Measurements from ENCODE around the gene C5.
A peak's percentile ranks its signal among the peaks of the same experiment; 100 is the strongest.
"Not testable (repeated sequence)": the region's sequence is repeated elsewhere in the genome, so short reads cannot be mapped to it uniquely, and the experiment has no call there.

C5 gene

DNA sequence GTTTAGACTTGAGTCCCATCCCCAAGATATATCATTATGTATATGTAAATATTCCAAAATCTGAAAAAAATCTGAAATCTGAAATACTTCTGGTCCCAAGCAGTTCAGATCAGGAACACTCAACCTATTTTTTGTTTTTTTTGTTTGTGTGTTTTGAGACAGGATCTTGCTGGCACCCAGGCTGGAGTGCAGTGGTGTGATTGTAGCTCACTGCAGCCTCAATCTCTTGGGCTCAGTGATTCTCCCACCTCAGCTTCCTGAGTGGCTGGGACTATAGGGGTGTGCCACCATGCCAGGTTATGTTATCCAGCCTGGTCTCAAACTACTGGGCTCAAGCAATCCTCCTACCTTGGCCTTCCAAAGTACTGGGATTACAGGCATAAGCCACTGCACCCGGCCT is 72.8 kb downstream of the C5 start:
- no peak for DNase-seq

DNA sequence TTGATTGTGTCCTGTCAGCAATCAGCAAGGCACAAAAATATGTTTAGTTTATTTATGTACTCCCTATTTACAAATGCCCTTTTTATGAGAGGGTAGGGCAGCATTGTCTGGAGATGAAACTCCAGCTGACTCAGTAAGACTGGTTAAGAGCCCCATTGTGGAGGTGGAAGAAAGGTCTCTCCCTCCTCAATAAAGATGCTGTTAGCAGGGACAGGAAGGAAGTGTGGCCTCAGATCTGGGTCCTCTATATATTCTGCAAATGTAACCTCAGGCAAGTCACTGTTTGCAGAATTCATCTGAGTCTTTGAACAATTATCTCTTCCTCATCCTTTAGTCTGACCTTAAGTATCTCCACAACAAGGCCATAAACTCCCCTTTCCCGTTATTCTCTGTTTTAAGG is 75.2 kb downstream of the C5 start:
- peak; percentile 20 to 27 for DNase-seq

- no peak for DNase-seq
Observed at GRCh38 chr9:120974181-120974580, 75.9 kb downstream of the C5 start.

DNA sequence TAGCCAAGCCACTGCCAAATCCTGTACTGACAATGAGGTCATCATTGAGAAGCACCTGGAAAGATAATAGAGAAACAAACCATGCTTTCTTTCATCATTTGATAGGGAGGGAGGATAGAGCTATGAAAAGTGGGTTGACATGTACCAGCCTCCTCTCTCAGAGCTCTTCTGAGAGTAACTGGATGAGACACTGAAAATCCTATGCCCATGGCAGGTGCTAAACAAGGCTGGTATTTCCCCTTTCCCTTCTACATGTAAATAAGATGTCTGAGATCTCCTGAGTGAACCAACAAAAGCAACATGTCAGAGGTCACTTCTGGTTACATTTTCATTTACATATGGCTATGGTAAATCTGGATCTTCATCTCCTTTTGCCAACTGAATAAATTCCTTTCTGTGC is 78.1 kb downstream of the C5 start:
- DNase-seq = no peak

DNA sequence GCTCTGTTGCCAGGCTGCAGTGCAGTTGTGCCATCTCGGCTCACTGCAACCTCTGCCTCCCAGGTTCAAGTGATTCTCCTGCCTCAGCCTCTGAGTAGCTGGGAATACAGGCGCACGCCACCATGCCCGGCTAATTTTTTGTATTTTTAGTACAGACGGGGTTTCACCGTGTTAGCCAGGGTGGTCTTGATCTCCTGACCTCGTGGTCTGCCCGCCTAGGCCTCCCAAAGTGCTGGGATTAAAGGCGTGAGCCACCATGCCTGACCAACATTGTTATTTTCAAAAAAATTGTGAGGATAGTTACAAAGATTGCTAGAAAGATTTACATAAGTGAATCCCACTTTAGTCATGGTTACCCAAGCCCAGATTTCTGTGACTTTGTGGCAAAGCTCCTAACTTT is 78.6 kb downstream of the C5 start:
- not testable (repeated sequence) for DNase-seq

DNA sequence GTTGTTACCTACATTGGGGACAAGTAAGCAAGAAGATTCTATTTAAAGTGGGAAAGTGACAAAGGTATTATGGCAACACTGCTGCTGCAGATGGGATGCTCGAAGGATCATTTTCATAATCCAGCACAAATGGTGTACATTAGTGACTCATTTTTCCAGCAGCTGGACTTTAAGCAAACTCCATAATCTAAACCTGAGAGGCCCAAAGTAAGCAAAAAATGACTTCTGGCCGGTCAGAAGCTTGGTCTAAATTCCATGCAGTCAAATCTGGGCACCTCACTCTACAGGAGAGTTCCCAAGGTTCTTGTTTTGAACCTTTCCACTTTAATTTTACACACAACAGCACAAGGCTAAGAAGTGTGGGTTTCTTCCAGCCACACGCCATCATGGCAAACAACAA is 79.8 kb downstream of the C5 start:
- no peak for DNase-seq

GRCh38 chr9:120966013-120966369 is 84.1 kb downstream of the C5 start:
- no peak for DNase-seq

DNA sequence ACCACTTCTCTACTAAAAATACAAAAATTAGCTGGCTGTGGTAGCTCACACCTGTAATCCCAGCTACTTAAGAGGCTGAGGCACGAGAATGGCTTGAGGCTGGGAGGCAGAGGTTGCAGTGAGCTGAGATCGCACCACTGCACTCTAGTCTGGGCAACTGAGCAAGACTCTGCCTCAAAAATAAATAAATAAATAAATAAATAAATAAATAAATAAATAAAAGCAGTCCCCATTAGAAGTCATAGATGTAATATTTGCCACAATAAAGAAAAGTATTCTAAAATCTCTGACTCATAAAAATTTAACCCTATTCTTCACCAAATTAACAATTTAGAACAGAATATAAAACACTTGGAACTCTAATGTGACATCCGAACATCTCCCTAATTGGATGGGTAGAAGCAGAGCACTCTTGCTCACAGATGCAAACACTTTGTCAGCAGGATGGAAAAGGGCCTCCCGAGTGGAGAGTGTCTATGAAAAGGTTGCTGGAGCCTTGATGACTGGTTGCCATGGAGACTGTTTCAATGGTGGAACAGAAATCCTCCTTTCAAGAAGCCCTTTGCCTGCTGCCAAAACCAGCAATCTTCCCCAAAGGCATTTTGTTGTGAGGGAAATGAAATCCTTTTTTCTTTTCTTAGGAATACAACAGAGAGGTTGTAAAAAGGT is 84.6 kb downstream of the C5 start:
- DNase-seq = no peak

DNA sequence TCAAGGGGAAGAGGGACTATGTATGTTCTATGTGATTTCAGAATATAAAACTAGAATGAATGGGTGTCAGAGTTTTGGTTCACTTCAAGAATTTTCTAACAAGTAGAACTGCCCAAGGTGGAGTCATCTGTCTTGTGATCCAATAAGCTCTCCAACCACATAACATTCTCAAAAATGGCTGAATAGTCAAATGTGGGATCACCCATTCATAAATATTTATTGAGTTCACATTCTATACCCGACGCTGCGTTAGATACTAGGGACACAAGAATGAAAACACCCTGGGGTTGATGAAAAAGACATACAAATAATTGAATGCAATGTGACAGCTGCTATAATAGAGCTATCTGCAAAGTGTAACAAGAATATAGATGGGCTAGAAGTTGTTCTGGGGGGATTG is 88.1 kb downstream of the C5 start:
- no peak for DNase-seq

- DNase-seq = no peak
Observed at GRCh38 chr9:120960001-120960400, 90.1 kb downstream of the C5 start.

DNA sequence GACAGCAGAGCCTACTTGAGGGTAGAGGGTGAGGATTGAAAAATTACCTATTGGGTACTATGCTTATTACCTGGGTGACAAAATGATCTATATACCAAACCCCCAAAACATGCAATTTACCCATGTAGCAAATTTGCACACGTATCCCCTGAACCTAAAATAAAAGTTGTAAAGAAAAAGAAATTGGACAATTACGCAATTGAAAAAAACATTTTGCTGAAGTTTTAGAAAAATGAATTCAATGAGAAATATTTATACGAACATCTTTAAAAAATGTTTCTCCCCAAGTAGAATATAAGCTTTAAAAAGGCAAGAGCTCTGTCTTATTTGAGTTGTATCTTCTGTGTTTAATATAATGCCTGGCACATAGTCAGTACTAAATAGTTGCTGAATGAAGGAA is 93.2 kb downstream of the C5 start:
- no peak for DNase-seq

DNA sequence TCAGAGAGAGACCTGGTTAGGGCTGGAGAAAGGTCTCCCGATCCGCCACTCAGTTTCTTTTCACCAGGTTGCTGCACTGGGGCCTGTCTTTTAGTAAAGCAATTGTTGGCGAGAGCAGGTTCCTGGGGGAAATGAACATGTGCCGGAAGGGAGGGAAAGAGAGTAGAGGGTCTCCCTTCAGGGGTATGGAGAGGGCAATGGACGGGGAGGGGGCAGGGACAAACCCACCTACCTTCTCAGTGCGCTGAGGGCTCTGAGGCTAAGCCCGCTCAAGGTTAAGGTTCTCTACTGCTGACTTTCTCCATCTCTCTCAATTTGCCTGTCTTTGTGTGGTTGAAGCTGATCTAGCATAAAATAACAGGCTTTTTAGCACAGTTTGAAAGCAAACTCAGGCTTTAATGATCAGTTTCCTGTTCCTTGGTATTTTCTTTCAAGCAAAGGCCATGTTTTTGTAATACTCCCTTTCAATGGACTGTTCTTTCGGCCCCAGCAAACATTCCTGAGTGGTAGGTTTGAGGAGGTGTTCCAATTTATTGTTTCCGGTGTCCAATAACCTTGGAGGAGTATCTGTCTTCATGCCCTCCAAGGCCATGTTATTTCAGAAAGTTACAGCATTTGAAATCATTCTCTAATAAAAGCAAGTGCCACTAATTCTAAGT is 98.0 kb downstream of the C5 start:
- DNase-seq = no peak

DNA sequence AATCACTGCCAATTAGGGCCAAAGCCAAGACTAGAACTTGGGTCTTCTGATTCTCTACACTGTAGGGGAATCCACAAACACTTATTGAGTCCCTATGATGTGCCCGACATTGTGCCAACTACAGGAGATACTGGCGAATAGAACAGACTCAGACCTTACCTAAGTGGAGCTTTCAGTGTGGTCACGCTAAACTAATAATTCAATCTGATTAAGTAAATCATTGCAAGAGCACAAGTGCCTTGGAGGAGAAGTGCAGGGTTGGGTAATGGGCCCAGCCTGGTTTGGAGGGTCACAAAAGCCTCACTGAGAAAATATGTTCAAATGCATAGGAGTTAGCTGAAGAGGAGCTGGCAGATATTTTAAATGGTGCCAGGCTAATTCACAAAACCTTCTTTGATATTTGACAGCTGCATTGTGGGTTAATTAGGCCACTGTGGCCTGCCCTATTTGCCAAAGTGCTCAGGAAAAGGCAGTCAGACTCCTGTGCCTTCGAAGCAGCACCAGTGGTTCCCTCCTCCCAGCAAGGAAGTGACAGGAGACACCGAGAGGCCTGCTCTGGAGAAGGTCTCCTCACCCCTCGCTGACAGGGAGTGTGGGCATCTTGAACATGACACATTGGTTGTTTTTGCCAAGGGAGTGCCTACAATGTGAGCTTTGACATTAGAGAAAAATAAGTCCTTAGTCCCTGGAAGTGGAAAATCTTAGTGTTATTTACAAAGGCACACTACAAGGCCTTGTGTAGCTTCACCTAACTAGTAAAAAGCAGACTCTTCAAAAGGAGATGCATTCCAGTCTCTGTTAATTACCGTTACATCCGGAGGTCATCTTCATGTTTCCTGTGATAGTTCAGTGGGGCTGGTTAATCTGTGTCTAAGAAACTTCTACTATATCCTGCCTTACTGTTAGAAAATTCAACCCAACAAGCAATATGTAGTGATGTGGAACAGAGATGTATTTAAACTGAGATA is 99.4 kb downstream of the C5 start:
- DNase-seq = no peak

- DNase-seq = no peak
Observed at GRCh38 chr9:120949290-120949689, 100.8 kb downstream of the C5 start.

DNA sequence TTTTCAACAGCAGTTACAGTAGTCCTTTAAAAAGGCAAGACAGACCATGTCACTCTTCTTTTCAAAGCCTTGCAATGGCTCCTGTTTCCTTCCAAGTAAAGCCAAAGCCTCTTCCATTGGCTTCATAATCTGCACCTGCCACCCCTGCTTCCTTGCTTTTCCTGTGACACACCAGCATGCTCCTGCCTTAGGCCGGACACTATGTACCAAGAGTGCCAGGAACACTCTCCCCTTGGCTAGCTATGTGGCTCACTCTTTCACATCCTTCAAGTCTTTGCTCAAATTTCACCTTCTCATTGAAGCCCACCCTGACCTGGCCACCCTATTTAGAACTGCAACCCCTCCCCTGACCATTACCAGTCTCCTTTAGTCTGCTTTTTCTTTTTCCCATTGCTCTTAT is 101.3 kb downstream of the C5 start:
- DNase-seq = no peak

- no peak for DNase-seq
Observed at GRCh38 chr9:120947222-120947621, 102.9 kb downstream of the C5 start.

DNA sequence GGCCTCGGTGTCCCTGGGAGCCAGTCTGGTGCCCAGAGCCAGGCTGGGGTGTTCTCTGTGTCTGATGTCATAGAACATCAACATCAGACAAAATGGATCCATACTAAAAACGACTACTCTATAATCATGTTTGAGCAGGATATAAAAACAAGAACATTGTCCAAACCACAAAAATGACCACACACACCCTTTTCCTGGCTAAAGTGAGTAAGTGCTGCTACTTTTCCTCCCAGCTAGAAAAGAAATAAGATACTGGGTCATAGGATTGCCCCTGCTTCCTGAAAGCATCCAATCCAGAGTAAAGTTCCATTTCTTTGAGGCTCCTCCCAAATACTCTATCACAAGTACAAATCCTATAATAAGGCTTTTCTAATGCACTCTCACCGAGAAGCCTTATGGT is 103.8 kb downstream of the C5 start:
- DNase-seq = no peak

DNA sequence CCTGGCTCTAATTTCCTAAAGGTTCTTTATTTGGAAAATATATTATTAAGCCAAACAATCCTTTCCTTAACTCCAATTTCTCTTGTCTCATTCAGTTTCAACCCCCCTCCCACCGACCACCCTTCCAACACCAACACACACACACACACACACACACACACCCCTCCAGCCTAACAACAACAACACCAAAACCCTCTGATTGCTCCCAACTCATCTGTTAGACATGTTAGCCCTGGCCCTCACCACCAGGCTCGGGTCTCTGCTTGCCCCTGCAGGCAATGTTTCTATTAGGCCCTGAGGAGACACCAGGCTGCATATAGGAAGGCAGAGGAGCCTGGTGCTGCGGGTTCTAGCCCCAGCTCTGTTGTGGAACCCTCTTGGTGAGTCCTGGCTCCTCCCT is 105.1 kb downstream of the C5 start:
- DNase-seq = no peak

GRCh38 chr9:120944434-120944843 is 105.6 kb downstream of the C5 start:
- DNase-seq = peak; percentile 56 to 59

- no peak for DNase-seq
Observed at GRCh38 chr9:120942186-120943001, 107.7 kb downstream of the C5 start.

GRCh38 chr9:120941046-120941770 is 108.9 kb downstream of the C5 start:
- DNase-seq = no peak

DNA sequence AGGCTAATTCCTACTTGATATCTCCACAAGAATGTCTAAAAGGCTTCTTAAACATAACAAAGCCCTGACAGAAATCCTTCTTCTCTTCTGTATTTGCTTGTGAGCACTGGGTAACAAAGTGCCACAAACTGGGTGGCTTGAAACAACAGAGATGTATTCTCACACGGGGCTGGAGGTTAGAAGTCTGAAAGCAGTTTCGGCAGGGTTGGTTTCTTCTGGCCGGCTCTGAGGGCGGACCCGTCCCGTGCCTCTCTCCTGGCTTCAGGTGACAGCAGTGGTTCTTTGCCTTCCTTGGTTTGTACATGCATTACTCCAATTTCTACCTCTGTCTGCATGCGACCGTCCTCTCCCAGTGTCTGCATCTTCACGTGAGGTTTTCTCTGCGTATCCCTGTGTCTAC is 109.5 kb downstream of the C5 start:
- no peak for DNase-seq
